Sigmoid colon (tissue), 4 donors: Measurements from ENCODE around the gene PTPRB.

Experiments
- CTCF ChIP-seq, 4 experiments: fragments of 450-650 bp in 3 of 4; fragments of 200-600 bp in 1 of 4; IDR thresholded peaks; one replicate each; pipeline ENCODE4 v1.5.1; 2016 to 2019; ENCODE audit warnings: antibody characterized with exemption in 4 of 4, mild to moderate bottlenecking in 3 of 4, moderate library complexity in 2 of 4
- EP300 ChIP-seq, 4 donors: sonication (generic); formaldehyde crosslinking; IDR thresholded peaks; one replicate each; pipeline ENCODE4 v1.6.1; 2017; ENCODE audit warnings: antibody characterized with exemption in 4 of 4
- POLR2A ChIP-seq, 2 donors: fragments of 450-650 bp; IDR thresholded peaks; one replicate each; pipeline ENCODE4 v1.6.1; 2016; ENCODE audit warnings: antibody characterized with exemption in 2 of 2, mild to moderate bottlenecking in 2 of 2, moderate library complexity in 2 of 2
- POLR2AphosphoS5 ChIP-seq, 4 donors: sonication (generic); formaldehyde crosslinking; IDR thresholded peaks; one replicate each; pipeline ENCODE4 v1.6.1; 2017; ENCODE audit warnings: antibody characterized with exemption in 4 of 4

GRCh38 chr12:70640901-70641300, 3.7 kb upstream of the PTPRB start:
- TF ChIP-seq EP300 (IDR thresholded peaks at IDR 0.05) (no peak), CTCF (IDR thresholded peaks at IDR 0.05) (no peak), POLR2A (IDR thresholded peaks at IDR 0.05) (no peak), POLR2AphosphoS5 (IDR thresholded peaks at IDR 0.05) (no peak)
